Fibroblast of lung (primary cell): Measurements from ENCODE around the gene ZNF595.

Source experiments
- EZH2 ChIP-seq: IDR thresholded peaks from 2 replicates; pipeline ENCODE4 v1.5.1; 2012; ENCODE audit warnings: low read length, control low read depth, mild to moderate bottlenecking; ENCODE audit errors: missing control alignments
- TF ChIP-seq, protein P1 (sequence below), 2 donors: IDR thresholded peaks in 1 of 2; conservative IDR thresholded peaks in 1 of 2; 1 replicate in 1 of 2; 2 replicates in 1 of 2; pipeline ENCODE4 v1.5.1; 2011 to 2012; ENCODE audit warnings: low read length in 2 of 2, control low read depth in 1 of 2, inconsistent platforms in 1 of 2, low read depth in 1 of 2, mild to moderate bottlenecking in 1 of 2

DNA sequence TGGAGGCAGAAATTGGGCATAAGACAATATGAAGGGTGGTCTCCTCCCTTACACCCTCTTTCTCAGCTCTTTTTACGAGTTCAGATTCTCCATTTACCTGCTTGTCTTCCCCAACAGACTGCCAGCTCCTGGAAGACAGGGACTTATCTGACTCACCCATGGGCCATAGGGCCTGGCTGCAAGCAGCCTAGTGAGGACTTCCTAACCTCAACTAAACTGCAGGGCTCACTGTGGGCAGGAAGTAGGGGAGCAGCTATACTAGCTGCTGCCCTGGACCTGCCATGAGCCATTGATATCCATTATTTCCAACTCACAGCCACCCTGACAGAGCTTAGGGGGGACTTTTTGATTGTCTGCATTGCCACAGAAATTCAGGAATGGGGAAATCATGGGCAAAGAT is 59.6 kb downstream of the ZNF595 start:
- TF ChIP-seq, protein P1, sequence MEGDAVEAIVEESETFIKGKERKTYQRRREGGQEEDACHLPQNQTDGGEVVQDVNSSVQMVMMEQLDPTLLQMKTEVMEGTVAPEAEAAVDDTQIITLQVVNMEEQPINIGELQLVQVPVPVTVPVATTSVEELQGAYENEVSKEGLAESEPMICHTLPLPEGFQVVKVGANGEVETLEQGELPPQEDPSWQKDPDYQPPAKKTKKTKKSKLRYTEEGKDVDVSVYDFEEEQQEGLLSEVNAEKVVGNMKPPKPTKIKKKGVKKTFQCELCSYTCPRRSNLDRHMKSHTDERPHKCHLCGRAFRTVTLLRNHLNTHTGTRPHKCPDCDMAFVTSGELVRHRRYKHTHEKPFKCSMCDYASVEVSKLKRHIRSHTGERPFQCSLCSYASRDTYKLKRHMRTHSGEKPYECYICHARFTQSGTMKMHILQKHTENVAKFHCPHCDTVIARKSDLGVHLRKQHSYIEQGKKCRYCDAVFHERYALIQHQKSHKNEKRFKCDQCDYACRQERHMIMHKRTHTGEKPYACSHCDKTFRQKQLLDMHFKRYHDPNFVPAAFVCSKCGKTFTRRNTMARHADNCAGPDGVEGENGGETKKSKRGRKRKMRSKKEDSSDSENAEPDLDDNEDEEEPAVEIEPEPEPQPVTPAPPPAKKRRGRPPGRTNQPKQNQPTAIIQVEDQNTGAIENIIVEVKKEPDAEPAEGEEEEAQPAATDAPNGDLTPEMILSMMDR (conservative IDR thresholded peaks at IDR 0.05 in 1 of 2, IDR thresholded peaks at IDR 0.05 in 1 of 2; ENCODE audit: low read depth in 1 of 2, low read length in 2 of 2), result no peak
- no peak for TF ChIP-seq EZH2
